KMS-11 (cell line): ENCODE measurements around the gene NDST3.

Experiments
- H2AFZ ChIP-seq: fragments of 200-600 bp; sonication (generic); 2 replicates; pipeline ENCODE4 v1.6.1; 2016; ENCODE audit warnings: antibody characterized with exemption, mixed run types, low read depth
- H3K27ac ChIP-seq: fragments of 200-600 bp; sonication (generic); 2 replicates; pipeline ENCODE4 v1.6.1; 2016; ENCODE audit warnings: mild to moderate bottlenecking, mixed run types
- H3K27me3 ChIP-seq: fragments of 200-600 bp; sonication (generic); 2 replicates; pipeline ENCODE4 v1.6.1; 2017; ENCODE audit warnings: mild to moderate bottlenecking, low read depth, mixed run types, moderate library complexity; ENCODE audit not compliant: insufficient read depth
- H3K36me3 ChIP-seq: fragments of 200-600 bp; sonication (generic); 2 replicates; pipeline ENCODE4 v1.6.1; 2017; ENCODE audit warnings: mild to moderate bottlenecking, mixed run types; ENCODE audit not compliant: insufficient read depth
- H3K4me1 ChIP-seq: fragments of 200-600 bp; sonication (generic); 2 replicates; pipeline ENCODE4 v1.6.1; 2016; ENCODE audit warnings: mild to moderate bottlenecking, low read depth, mixed run types; ENCODE audit not compliant: poor library complexity, severe bottlenecking
- H3K4me2 ChIP-seq: fragments of 200-600 bp; sonication (generic); 2 replicates; pipeline ENCODE4 v1.7.0; 2016; ENCODE audit warnings: mild to moderate bottlenecking, mixed run types
- H3K4me3 ChIP-seq: fragments of 200-600 bp; sonication (generic); IDR thresholded peaks from 2 replicates; pipeline ENCODE4 v1.6.1; 2017; ENCODE audit warnings: low read depth, low read length, mixed read lengths; ENCODE audit not compliant: insufficient read depth
- H3K79me2 ChIP-seq: fragments of 200-600 bp; sonication (generic); 2 replicates; pipeline ENCODE4 v1.6.1; 2016; ENCODE audit warnings: low read depth, mixed run types; ENCODE audit not compliant: insufficient read depth
- H3K9ac ChIP-seq: fragments of 200-600 bp; sonication (generic); 2 replicates; pipeline ENCODE4 v1.6.1; 2016; ENCODE audit warnings: mild to moderate bottlenecking, mixed run types
- H4K20me1 ChIP-seq: fragments of 200-600 bp; sonication (generic); 2 replicates; pipeline ENCODE4 v1.6.1; 2016; ENCODE audit warnings: mild to moderate bottlenecking, mixed run types; ENCODE audit not compliant: insufficient read depth
- CTCF ChIP-seq: fragments of 200-600 bp; sonication (generic); conservative IDR thresholded peaks from 2 replicates; pipeline ENCODE4 v1.6.1; 2017; ENCODE audit warnings: low read depth, mild to moderate bottlenecking, antibody characterized with exemption, low read length, moderate library complexity, mixed read lengths

The NDST3 gene

DNA sequence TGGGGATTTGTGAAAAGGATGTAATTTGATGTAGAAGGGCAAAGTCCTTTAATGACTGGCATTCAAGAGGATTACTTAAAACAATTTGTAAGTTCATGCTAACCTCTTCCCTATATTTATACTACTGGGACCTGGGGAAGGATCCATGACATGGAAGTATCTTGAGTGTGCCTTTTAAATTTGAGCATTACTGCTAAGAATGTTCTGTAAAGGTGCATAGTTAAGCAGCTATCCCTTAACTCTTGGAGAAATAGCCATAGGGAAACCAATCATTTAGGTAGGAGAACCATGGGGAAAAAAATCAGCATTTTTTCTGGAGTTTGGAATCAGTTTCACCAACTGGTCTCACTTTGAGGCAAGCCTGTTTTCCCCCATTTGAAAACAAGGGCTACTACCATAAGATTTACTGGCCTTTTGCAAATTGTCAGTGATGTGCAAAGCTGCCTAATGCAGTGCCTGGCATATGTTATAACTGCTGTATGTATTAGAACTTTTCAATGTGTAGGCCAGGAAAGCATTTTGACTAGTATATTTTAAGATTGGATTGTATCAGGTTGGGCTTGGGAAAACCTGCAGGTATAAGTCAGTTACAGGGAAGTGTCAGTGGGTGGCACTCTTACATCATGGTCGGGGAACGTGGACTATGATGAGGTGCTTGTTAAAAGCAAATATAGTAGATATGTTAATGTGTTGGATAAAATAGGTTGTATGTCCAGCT is 246.4 kb downstream of the NDST3 start:
- no peak overlapping the region for H3K4me3 ChIP-seq
- peak overlapping the region; percentile 98; the same call in 1 of the 2 replicates for H3K9ac ChIP-seq
- H3K79me2 ChIP-seq = peaks cover 17% of the 10 kb centered on the region
- peaks cover 13% of the 10 kb centered on the region for H3K36me3 ChIP-seq
- peak overlapping the region; percentile 89; the same call in 1 of the 2 replicates for H3K27ac ChIP-seq
- peak overlapping the region; percentile 85 for H3K4me2 ChIP-seq
- TF ChIP-seq CTCF = peak; percentile 70
- H4K20me1 ChIP-seq = no peaks in the 10 kb centered on the region
- peaks cover 24% of the 10 kb centered on the region for H3K4me1 ChIP-seq
- no peak overlapping the region for H2AFZ ChIP-seq
- H3K27me3 ChIP-seq = no peaks in the 10 kb centered on the region

DNA sequence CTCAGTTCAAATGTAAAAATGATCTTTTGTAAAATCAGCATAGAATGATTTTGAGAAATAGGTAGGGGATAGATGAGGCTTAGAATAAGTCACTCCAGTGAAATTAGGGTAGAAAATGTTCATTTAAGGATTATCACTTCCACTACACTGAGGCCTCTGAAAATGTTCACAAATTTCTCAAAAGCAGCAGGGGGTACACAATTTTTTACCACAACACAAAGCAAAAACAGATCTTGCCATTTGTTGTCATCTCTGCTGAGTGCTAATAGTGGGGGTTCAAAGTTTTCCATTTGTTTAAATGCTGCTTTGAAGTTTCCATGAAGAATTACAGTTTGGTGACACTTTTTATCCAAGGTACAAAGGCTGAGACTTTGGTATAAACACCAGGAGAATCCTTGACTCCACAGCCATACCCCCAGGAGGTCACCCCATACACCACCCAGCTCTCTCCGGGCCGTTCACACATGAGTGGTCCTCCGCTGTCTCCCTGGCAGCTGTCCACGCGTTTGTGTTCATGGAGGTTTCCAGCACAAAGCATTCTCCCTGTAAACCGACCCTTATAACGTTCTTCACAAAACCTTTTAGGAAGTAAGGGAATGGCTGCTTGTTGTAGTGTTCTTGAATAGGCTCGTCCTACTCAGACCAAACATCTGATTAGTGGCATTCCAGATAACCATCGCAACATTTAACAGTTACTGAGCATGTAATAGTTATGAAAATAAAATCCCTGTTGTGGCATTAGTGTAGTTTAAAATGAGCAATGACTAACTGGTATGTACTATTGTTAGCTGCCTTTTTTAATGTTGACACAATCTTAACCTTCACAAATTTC is 247.5 kb downstream of the NDST3 start:
- H3K4me2 ChIP-seq = no peak overlapping the region
- H2AFZ ChIP-seq = no peak overlapping the region
- peak overlapping the region; percentile 17; the same call in 1 of the 2 replicates for H3K27ac ChIP-seq
- no peak overlapping the region for H3K9ac ChIP-seq
- peaks cover 21% of the 10 kb centered on the region for H3K4me1 ChIP-seq
- peaks cover 13% of the 10 kb centered on the region for H3K36me3 ChIP-seq
- no peak for TF ChIP-seq CTCF
- H4K20me1 ChIP-seq = no peaks in the 10 kb centered on the region
- H3K27me3 ChIP-seq = no peaks in the 10 kb centered on the region
- H3K4me3 ChIP-seq = no peak overlapping the region
- peaks cover 17% of the 10 kb centered on the region for H3K79me2 ChIP-seq

DNA sequence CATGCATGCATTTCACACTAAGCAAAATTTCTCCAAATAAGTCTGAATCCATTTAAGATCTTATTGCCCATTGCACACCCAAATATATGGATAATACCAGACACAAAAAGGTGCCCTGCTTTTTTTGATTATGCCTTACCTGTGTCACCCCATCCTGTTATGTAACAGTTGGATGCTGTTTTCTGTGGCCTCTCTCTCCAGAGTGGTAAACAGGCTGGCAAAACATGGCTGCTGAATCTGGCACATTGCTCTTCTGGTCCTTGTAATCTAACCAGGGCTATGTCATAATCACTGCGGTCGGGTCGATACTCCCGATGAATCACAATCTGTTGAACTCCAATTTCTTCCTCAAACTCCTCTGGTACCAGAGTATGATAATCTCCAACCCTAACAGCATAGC is 248.4 kb downstream of the NDST3 start:
- Histone ChIP-seq H4K20me1 (no peaks in the 10 kb centered on the region), H3K9ac (no peak overlapping the region), H2AFZ (no peak overlapping the region), H3K27ac (peak overlapping the region; percentile 17; the same call in 1 of the 2 replicates), H3K79me2 (peaks cover 17% of the 10 kb centered on the region), H3K4me3 (no peak overlapping the region), H3K4me1 (peaks cover 12% of the 10 kb centered on the region), H3K27me3 (no peaks in the 10 kb centered on the region), H3K36me3 (peaks cover 13% of the 10 kb centered on the region), H3K4me2 (no peak overlapping the region)
- TF ChIP-seq CTCF = no peak

- H3K36me3 ChIP-seq = peaks cover 10% of the 10 kb centered on the region
These were observed 249.9 kb downstream of the NDST3 start for GRCh38 chr4:118284169-118284568.

More at GRCh38 chr4:118284169-118284568, 249.9 kb downstream of the NDST3 start:
- Histone ChIP-seq H3K27me3 (no peaks in the 10 kb centered on the region), H2AFZ (no peak overlapping the region), H3K4me3 (no peak overlapping the region), H4K20me1 (no peaks in the 10 kb centered on the region), H3K4me1 (peaks cover 11% of the 10 kb centered on the region), H3K27ac (no peak overlapping the region), H3K4me2 (no peak overlapping the region), H3K9ac (no peak overlapping the region), H3K79me2 (peaks cover 11% of the 10 kb centered on the region)
- TF ChIP-seq CTCF = no peak
